ENCODE results near the gene RFX4. TPM values are rescaled to one million over a fixed set of nuclear protein-coding genes. Genes with fewer than 3 reads are reported as not detected.

The RFX4 gene
- total and polyA plus RNA-seq, 2 donors (not counting 3 experiments of a cell fraction or from before 2014, with no cell fraction given), result not detected

DNA sequence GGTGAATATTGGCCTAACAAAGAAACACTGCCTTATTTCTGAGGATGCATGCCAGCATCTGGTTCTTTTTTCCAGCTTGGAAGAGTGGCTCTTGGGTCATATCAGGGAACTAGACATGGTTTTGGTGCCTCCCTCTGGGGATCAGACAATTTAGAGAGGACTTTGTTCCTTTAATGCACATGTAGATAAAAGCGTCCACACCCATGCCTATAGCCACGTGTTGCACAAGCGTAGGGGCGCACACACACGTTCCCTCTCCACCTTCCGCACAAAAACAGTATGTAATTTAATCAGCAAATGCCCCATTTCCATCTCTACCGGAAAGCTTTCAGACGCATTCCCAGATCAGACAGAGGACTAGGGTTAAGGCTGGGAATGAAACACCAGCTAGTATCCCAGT, 130.0 kb downstream of the RFX4 start:
- CTCF ChIA-PET, result no interaction called here

More for the DNA sequence above, 130.0 kb downstream of the RFX4 start:
- H3K4me2 ChIP-seq (ENCODE audit: insufficient read depth, low read length), result no peak overlapping the region
- H3K4me3 ChIP-seq (replicated peaks in 1 of 3; ENCODE audit: insufficient read depth in 1 of 3, low read depth in 1 of 3, low read length in 3 of 3), result no peak overlapping the region
- no peaks in the 10 kb centered on the region for H3K36me3 ChIP-seq (ENCODE audit: control insufficient read depth in 2 of 2, extremely low read depth in 1 of 2, insufficient read depth in 2 of 2, low read length in 2 of 2)
- H2AFZ ChIP-seq (ENCODE audit: low read depth, low read length), result no peak overlapping the region
- intact Hi-C loops (cut with micrococcal nuclease) (no loop called here), dilution Hi-C loops (cut with MboI; ENCODE audit: extremely low pct_ligation_motif_present, low sequenced_read_pairs) (no loop called here)
- POLR2A ChIA-PET, result no interaction called here
- H3K9me3 ChIP-seq (replicated peaks; ENCODE audit: control insufficient read depth, insufficient read depth, low read length), result no peaks in the 10 kb centered on the region
- BruUV-seq (replicated peaks), result no TSS peak
- no peak for FAIRE-seq
- H3K9ac ChIP-seq (replicated peaks; ENCODE audit: extremely low read depth, insufficient read depth, low read length), result no peak overlapping the region
- TF ChIP-seq FOS (IDR thresholded peaks at IDR 0.05; ENCODE audit: borderline replicate concordance, insufficient read depth, low read length), result no peak
- TF ChIP-seq, protein P1, sequence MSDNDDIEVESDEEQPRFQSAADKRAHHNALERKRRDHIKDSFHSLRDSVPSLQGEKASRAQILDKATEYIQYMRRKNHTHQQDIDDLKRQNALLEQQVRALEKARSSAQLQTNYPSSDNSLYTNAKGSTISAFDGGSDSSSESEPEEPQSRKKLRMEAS (IDR thresholded peaks at IDR 0.05; ENCODE audit: insufficient read depth, insufficient read length), result no peak
- TF ChIP-seq POLR2AphosphoS5 (IDR thresholded peaks at IDR 0.05; ENCODE audit: insufficient read depth, low read depth, low read length), result no peak
- TF ChIP-seq POLR2A (IDR thresholded peaks at IDR 0.05; ENCODE audit: low read depth, low read length), result no peak
- TF ChIP-seq MYC (IDR thresholded peaks at IDR 0.05; ENCODE audit: low read depth, low read length), result no peak
- TF ChIP-seq GATA2 (IDR thresholded peaks at IDR 0.05; ENCODE audit: insufficient read depth, insufficient read length, low read depth, low read length), result no peak
- TF ChIP-seq, protein P2, sequence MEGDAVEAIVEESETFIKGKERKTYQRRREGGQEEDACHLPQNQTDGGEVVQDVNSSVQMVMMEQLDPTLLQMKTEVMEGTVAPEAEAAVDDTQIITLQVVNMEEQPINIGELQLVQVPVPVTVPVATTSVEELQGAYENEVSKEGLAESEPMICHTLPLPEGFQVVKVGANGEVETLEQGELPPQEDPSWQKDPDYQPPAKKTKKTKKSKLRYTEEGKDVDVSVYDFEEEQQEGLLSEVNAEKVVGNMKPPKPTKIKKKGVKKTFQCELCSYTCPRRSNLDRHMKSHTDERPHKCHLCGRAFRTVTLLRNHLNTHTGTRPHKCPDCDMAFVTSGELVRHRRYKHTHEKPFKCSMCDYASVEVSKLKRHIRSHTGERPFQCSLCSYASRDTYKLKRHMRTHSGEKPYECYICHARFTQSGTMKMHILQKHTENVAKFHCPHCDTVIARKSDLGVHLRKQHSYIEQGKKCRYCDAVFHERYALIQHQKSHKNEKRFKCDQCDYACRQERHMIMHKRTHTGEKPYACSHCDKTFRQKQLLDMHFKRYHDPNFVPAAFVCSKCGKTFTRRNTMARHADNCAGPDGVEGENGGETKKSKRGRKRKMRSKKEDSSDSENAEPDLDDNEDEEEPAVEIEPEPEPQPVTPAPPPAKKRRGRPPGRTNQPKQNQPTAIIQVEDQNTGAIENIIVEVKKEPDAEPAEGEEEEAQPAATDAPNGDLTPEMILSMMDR (IDR thresholded peaks at IDR 0.05; ENCODE audit: extremely low read depth in 1 of 2, insufficient read depth in 1 of 2, low read depth in 1 of 2, low read length in 2 of 2), result no peak
- no peak for TF ChIP-seq JUN (IDR thresholded peaks at IDR 0.05; ENCODE audit: borderline replicate concordance, insufficient read depth, insufficient read length, low read depth)
- no peak for TF ChIP-seq EZH2 (IDR thresholded peaks at IDR 0.05; ENCODE audit: borderline replicate concordance, low read depth, low read length, severe bottlenecking)
- H3K27me3 ChIP-seq (ENCODE audit: control insufficient read depth in 2 of 2, insufficient read depth in 2 of 2, low read length in 2 of 2), result peaks cover 1 to 2% of the 10 kb centered on the region in 2 experiments
- H3K9me1 ChIP-seq (replicated peaks; ENCODE audit: control insufficient read depth, extremely low read depth, insufficient read depth, low read length), result no peaks in the 10 kb centered on the region
- H3K27ac ChIP-seq (ENCODE audit: insufficient read depth, low read depth, low read length), result no peak overlapping the region
- no peaks in the 10 kb centered on the region for H3K4me1 ChIP-seq (ENCODE audit: control insufficient read depth, extremely low read depth, insufficient read depth, low read length)
- H4K20me1 ChIP-seq (replicated peaks; ENCODE audit: control insufficient read depth, extremely low read depth, insufficient read depth, low read length), result no peaks in the 10 kb centered on the region
- DNase-seq (ENCODE audit: low read depth, low spot score), result no peak
- no peaks in the 10 kb centered on the region for H3K79me2 ChIP-seq (ENCODE audit: control insufficient read depth, insufficient read depth, low read length)

Data from endothelial cell of umbilical vein (primary cell).